GM19238 (cell line): Measurements from ENCODE around the gene IRF2.

Experiments
- DNase-seq: peaks from one replicate; pipeline ENCODE4 v3.0.0; 2011; ENCODE audit warnings: low spot score; ENCODE audit not compliant: insufficient read length

IRF2 gene

DNA sequence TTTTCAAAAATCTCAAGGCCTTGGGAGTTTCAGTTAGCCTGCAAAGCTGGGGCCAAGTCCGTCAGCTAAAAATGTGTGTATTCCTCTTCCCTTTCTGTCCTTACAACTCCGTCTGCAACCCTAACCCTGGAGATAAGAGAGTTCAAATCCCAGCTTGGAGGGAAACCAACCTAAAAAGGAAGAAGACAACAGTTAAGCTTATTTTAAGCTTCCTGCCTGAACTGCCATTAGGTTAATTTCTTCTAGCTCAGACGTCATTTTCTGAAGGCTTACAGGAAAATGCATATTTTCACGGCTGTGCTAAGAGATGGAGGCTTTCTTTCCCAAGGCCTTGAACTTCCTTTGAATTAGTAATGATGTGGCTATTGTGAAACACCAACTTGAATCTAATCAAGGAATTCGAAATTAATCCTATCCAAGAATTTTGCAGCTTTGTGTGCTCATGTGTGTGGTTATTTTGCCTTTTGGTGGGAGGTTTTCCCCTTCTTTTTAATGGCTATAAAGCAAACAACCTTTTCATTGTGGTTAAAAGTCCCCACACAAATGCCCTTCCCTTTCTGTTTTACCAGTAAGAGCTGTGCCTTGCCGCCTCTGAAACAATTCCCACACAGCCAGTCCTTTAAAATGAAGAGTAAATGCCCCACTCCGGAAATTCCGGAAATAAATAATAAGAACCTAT lies 103.5 kb downstream of the IRF2 start:
- DNase-seq: no peak

DNA sequence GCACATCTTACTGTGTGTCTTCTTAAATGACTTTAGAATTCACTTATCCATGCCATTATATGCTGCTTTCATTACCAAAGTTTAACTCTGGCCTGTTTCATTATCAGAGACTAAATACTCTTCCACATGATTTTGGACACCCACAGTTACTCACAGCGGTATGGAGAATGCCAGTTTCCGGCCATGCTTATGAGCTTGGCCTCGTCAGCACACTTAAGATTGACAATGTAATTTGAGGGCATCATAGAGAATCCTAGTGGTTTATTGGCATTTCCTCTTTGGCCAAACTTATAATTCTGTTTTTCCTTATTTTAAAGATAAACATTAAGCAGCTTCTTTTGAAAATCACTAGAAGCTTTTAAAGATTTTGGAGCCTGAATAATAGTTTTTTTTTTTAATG lies 104.5 kb downstream of the IRF2 start:
- DNase-seq: no peak

DNA sequence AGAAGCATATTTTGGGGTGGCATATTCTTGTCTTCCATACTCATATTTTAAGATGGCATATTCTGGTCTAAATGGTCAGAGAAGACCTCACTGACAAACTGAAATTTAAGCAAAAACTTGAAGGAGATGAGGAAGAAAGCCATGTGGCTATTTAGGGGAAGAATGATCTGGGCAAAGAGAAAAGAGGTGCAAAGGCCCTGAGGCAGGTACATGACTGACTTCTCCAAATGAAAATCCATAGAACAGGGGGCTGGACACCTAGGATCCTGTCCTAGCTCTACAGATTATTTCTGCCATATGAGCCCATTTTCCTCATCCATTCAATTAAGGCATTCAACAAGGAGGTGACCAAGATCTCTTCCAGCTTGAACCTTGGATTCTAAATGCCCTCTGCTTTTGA lies 105.6 kb downstream of the IRF2 start:
- DNase-seq: no peak

DNA sequence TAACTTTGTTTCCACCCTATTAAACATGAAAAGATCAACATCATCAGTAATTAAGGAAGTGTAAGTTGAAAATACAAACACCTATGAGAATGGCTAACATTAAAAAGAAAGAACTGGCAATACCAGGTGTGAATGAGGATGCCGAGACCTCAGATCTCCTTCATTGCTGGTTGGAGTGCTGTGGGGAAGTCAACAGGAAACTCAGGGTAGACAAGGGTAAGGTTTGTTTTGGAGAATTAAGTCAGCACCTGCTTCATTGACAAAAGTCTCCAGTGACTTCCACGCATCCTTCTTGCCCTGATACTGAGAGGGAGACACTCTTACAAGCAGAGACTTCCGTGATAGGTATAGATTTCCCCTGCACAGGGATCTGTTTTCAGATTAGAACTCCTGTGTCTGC lies 106.1 kb downstream of the IRF2 start:
- DNase-seq: no peak

DNA sequence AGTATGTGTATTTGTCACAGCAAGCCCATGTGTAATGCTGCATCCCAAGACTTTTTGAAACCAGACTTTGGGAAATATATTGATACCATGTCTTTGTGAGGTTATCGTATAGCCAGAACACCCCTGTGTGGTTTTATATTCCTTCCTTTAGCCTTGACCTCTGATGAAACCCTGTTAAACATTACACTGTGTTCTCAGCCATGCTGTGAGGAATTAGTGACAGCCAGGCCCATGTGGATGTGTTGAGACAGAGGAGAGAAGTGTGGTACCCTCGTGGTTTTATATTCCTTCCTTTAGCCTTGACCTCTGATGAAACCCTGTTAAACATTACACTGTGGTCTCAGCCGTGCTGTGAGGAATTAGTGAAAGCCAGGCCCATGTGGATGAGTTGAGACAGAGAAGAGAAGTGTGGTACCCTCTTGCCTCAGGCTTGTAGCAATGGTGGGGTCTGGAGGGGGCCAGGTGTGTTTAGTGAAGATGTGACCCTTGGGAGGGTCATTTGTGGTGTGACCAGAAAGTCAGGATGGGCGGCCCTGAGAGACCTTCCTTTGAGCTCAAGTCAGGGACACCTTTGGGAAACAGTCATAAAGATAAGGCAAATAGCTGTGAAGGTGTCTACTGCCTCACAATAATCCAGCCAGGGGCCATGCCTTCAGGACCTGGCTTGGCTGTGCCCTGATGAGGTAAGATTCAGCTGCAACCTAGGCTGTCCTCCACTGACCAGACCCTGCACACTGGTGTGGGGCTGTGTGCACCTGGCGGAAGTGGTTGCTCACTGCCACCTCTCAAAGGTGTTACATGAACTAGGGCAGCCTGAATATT lies 110.0 kb downstream of the IRF2 start:
- DNase-seq: no peak

DNA sequence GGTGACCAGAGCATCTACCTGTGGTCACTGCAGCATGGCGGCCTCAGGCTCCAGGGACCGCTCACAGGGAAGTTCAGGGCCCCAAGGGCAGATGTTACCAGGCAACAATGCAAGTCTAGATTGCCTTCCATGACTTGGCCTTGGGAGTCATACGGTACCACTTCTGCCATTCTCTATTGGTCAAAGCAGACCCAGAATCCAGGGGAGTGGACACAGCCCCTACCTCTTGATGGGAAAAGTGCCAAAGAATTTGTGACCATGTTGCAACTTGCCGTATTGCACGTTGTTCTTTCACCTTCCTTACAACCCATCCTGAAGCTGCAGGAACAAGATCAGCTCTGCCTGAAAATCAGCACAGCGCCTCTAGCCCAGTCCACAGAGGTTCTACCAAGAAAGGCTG lies 111.1 kb downstream of the IRF2 start:
- no peak for DNase-seq

DNA sequence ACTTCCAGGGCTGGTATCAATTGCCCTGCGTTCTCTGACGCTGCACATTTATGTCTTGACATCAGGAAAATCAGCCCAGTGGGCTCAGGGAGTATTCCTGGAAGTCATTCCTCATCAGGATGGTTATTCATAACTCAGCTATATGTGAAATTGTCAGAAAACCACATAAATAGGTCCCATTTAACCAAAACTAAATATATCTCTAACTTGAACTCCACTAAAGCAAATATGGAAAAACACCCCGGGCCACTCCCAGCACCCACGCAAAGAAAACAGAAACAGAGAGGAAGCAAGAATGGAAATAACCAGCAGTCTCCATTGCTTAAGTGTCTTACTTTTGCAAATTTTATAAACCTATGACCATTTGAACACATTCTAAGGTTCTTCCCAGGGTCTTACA lies 112.0 kb downstream of the IRF2 start:
- DNase-seq: no peak

DNA sequence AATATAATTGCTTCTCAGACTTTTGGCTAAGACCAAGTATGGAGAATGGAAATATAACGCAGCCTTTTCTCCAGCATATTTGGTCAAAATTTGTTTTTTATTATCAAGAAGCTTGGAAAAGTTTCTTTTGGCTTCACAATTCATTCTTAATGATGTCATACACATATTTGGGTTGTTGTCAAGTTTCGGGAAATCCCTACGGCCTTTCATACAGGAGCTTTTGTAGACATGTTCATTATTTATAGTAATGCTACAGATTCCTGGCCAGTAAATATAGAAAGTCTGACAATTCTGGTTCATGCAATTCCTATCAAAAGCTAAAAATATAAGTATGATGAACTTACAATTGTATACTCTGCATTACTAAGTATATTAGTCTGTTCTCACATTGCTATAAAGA lies 112.9 kb downstream of the IRF2 start:
- no peak for DNase-seq

DNA sequence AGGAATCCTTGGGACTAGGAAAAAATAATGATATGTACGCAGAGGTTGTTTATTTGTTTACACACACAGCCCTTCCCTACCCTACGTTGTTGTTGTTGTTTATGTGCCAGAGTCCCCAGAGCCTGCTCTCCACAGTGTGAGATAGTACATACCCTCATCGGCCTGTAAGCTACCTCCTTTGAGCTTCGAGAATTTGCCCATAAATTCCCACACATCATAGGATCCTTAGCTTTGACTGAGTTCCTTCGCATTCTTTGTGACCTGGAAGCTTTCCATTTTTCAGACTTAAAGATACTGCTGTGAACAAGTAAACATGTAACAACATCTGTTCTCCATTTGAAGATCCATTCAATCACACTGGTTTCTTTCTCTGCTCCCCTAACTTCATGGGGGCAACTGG lies 114.5 kb downstream of the IRF2 start:
- no peak for DNase-seq

DNA sequence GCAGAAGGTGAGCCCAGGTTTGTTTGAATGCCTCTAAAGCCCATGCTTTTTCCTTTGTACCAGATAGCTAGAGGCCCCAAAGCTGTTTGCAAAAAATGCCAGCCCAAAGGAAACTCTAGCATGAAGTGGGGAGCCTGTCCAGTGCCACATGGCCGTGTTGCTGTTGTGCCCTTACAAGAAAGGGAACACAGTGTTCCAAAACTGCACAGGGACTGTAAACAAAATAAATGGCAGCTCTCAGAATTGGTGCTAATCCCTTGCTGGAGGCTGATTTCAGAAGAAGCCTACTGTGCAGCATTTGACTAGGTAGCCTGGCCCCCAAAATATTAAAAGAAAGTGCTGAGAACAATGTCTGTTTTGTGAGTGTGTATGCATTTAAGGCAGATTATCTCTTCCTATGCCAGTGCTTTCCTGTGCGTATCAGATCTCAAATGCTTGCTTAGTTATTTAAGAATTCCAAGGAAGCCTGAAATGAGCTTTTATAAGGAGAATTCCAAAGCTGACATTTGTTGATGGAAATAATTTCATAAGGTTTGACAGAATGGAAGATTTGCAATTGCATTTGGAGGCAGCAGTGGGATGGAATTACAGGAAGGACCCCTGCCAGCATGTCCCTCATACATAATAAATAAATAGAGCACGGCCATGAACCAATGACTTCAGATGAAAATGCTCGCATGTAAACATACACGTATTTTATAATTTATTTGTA lies 115.7 kb downstream of the IRF2 start:
- no peak for DNase-seq

DNA sequence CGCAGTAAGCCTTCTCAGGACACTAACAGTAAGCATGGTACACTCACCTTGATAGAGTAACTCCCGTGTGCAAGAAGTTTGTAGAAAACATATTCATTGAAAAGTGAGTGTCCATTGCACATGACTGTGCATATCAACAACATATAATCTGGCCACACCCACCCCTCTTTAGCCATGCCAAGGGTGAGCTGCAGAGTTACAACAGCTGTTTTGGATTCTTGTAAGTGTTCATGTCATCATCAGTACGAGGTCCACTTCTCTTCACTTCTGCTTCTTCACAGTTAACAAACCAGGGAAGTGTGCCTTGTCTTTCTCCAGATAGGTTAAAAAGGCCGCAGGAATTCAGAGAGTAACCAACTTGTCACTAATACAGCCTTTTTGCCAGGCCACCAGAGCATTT lies 116.6 kb downstream of the IRF2 start:
- no peak for DNase-seq

DNA sequence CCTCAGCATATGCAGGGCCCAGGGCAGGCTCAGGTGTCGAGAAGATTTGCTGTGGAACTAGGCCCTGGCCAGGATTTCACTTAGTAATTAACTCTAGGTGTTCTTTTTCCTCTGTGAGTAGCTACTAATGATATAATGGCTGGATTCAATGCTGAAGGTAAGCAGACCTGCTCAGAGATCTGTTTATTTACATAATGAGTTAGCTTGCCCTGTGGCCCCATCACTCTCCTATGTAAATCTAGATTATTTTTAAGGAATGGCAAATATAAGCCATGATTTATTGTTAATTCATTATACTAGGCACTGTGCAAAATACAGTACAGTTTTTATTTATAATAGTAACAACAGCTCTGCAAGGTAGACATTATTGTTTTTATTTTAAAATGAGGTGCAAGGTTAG lies 117.2 kb downstream of the IRF2 start:
- no peak for DNase-seq

DNA sequence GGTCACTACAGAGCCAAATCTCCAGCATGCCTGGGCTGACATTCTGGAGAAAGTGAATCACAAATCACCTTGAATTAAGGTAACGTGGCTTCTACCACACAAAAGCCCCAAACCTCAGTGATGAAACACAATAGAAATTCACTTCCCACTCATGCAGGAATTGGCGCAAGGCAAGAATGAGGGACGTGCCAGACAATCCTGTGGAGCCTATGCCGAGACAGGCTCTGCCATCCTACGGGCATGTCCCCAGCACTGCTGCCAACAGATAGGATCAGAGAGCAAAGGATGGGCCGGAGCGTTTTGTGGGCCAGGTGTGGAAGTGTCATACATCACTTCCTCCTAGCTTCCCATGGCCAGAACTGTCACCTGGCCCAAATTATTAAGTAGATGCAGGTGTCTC lies 118.0 kb downstream of the IRF2 start:
- DNase-seq: no peak

DNA sequence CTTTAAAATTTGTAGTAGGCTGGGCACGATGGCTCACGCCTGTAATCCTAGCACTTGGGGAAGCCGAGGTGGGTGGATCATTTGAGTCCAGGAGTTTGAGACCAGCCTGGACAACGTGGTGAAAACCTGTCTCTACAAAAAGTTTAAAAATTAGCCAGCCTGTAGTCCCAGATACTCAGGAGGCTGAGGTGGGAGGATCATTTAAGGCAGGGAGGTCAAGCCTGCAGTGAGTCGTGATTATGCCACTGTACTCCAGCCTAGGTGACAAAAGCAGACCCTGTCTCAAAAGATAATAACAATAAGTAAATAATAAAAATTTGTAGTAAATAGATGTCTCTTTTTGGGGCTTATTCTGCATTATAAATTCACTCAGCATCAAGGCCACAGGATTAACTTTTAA lies 118.5 kb downstream of the IRF2 start:
- DNase-seq: no peak

DNA sequence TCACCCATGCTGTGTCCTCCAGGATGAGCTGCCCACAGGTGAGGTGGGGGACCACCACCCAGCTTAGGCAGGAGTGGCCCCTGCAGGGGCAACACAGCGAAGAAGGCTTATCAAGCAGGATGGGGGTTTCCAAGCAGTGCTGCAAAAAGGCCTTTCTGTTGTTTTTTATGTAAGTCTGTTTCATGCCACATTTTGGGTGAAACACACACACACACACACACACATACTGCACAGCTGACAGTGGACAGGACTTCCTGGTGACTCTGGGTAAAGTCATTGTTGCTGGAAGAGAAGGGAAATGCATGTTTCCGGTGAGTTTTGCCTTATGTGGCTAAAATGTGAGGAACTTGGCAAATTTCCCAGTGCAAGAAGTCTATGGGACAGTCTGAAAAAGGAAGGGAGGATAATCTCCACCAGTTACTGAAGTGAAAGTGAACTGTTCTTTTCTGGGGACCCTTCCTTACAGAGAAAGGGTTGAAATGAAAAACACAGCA lies 119.2 kb downstream of the IRF2 start:
- DNase-seq: no peak

DNA sequence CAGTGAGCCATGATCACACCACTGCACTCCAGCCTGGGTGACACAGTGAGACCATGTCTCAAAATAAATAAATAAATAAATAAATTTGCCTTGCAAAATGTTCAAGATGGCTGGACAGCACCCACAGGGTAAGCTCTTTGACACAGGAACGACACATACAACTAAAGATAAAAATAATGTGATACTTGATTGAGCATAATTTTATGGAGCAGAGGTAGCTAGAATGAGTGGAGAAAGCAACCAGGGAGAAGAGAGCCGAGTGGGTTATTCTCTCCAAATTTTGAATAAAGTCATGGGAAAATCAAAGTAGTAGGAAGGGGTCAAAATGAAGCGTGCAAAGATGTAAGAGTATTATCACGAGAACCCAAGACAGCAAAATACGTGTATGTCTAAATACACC lies 121.5 kb downstream of the IRF2 start:
- DNase-seq: no peak

DNA sequence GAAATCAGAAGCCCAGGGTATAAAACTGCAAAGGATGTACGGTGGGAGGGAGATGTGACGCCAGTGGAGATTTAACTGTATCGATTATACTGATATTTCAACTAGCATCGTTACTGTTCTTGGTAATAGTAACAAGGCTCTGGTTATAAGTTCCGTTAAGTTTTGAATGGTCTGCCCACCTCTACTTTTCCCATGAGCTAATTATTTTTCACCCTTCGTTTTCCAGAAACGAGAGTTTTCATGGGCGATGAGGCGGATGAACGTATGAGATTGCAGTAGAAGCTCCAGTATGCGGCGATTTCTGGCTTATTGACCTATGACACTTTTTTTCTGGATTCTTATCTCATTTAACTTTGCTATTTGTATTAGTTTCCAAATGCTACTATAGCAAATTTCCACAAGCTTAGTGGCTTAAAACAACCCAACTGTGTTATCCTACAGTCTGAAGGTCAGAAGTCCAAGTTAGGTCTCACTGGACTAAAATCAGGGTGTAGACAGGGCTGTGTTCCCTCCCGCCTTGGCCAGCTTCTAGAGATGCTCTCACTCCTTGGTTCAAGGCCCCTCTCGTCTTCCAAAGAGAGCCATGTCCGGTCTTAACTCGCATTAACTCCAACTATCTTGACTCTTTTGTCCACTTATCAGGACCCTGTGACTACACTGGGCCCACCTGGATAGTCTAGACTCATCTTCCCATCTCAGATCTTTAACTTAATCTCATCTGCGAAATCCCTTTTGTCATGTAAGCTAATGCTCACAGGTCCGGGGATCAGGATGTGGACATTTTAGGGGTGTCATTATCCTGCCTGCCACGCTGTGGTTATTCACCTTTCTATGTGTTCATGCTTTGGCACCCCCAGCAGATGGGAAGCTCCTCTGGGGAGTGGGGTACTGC lies 122.5 kb downstream of the IRF2 start:
- DNase-seq: no peak

DNA sequence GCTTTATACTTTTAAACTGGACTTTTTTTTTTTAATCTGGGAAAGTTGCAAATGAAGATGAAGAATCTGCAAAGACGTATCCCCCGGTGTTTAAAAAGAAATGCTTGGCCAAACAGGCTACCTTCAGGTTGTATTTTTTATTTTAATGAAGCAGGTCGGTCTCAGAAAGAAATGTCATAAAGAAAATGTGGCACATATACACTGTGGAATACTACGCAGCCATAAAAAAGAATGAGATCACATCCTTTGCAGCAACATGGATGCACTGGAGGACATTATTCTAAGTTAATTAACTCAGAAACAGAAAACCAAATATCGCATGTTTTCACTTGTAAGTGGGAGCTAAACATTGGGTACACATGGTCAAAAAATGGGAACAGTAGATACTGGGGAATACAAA lies 123.4 kb downstream of the IRF2 start:
- DNase-seq: no peak

DNA sequence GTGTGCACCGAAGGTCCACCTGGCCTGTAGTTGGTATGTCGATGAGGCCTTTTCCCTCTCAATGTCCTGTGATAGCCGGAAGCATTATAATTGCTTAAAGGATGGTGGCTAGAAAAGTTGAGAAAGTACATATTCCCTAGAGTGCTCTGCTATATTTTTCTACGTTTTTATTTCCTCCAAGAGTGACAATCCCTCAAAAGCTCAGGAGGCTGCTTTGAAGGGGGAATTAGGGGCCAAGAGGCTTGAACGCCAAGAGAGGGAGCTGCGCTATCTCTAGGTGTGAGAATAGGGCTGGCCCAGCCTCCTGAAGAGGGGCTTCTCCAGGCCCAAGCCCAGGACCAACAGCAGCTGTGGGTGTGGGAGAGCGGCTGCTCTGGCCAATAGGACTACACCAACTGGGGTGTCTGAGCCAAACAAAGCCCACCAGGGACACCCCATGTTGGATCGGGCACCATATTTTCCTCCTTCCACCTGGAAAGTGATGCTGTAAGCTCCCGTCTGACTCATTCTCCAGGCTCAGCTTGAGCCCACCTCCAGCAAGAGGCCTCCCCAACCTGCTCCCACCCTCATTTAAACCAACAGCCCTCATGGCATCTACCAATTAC lies 124.0 kb downstream of the IRF2 start:
- no peak for DNase-seq

DNA sequence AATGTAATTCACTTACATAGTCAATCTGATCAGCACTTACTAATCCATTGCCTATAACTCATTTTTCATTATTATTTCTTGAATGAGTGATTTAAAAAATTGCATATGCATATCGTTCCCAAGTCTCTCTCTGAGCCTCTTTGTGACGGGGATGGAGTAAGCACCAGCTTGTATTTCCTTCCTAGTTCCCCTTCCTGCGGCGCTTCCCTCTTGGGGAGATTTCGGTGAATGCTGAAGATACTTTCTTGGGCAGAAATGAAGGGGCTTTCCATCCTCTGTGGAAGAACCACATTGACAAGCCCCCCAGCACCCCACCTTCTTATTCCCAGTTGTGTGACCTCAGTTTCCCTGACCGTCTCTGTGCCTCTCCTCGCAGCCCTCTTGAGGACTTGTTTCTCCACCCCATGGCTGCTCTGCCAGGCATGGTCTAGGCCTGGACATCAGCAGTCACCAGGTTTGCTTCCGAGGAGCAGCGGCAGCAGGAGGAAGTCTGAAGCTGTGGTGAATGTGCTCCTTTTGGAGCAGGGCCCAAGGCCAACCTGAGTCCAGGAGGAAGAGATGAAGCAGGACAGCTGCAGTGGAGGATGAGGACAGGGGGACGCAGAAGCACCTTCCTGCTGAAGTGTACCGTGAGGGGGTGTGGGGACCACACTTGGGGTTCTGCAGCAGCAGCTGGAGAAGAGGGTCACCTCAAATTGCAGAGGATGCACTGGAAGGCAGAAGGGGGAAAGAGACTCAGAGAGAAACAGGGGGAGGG lies 124.9 kb downstream of the IRF2 start:
- no peak for DNase-seq
